Cerebellar nuclear complex (tissue), 1 donor: Measurements from ENCODE around the gene TRMT1L.
A peak's percentile ranks its signal among the peaks of the same experiment; 100 is the strongest.

Source experiments
- DNase-seq, 2 experiments: peaks; one replicate each; lab custom pipeline; 2025; lab: John Stamatoyannopoulos, UW

TRMT1L gene

DNA sequence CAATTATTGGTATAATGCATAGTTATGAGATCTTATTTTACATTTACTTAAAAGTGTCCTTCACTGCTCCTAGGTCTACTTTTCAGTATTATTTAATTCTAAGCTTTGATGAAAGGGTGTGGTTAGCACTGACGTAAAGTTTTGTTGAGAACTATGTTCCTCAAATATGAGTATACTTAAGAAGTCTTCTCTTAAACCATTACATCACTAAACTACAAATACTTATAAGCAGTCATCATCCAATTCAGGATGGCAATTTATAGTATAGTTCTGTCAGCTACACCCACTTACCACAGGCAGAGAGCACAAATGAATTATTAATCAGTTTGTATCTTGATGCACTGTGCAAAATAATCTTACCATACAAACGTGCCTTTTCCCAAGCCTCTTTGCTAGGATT, 27.0 kb downstream of the TRMT1L start:
- no peak for DNase-seq

DNA sequence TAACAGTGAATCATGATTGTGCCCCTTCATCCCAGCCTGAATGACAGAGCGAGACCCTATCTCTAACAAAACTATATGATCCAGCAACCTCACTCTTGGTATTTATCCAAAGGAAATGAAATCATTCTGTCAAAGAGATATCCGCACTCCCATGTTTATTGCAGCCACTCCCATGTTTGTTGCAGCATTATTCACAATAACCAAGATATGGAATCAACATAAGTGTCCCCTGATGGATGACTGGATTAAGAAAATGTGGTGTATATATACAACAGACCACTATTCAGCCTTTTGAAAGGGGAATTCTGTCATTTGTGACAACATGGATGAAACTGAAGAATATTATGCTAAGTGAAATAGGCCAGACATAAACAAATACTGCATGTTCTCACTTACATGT, 44.4 kb downstream of the TRMT1L start:
- no peak for DNase-seq

DNA sequence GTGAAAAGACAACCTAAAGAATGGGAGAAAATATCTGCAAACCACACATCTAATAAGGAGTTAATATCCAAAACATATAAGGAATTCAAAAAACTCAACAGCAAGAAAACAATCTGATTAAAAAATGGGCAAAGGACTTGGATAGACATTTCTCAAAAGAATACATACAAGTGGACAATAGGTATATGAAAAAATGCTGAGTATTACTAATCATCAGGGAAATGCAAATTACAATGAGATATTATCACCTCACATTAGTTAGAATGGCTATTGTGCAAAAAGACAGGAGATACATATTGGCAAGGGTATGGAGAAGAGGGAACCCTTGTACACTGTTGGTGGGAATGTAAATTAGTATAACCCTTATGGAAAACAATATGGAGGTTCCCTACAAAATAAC, 44.9 kb downstream of the TRMT1L start:
- no peak for DNase-seq

DNA sequence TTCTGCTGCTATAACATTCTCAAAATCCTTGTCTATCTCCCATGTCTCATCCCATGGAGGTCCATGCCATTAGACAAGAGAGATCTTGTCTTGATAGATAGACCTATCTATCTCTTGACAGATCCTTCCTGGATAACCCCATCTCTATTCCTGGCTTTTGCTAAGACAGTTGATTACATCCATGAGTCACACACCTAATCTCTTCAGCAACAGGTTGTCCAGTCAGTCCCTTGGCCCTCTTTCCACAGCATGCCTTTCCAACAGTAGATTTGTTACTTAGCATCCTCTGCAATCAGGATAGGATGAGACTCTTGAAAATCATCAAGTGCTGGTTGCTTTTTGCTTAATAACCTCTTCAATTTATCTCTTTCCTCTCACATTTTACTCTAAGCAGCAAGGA, 46.6 kb downstream of the TRMT1L start:
- no peak for DNase-seq

DNA sequence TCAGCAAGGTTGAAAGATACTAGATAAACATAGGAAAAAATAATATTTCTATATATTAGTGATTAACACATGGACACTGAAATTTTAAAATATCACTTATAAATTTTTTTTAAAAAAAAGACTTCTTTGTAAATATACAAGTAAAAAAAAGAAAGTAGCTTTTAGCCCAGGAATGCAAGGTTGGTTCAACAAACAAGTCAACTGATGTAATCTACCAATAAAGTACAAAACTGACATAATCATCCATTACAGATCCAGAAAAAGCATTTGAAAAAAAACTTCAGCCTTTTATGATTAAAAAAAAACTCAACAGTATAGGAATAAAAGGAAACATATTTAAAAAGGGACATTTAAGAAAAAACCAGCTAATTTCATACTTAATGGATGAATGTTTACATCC, 48.4 kb downstream of the TRMT1L start:
- no peak for DNase-seq

DNA sequence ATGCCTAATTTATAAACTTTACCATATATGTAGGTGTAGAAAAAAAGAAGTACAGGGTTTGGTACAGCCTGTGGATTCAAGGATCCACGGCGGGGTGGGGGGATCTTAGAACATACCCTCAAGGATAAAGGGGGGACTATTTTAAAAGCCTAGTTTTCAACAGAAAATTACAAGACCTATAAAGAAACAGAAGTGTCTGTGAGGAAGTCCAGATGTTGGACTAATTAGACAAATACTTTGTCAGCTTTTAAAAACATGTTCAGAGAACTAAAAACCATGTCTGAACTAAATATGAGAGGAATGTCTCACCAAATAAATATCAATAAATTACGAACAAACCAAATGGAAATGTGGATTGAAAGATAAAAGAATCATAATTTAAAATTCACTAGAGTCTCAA, 51.6 kb downstream of the TRMT1L start:
- DNase-seq, result no peak

DNA sequence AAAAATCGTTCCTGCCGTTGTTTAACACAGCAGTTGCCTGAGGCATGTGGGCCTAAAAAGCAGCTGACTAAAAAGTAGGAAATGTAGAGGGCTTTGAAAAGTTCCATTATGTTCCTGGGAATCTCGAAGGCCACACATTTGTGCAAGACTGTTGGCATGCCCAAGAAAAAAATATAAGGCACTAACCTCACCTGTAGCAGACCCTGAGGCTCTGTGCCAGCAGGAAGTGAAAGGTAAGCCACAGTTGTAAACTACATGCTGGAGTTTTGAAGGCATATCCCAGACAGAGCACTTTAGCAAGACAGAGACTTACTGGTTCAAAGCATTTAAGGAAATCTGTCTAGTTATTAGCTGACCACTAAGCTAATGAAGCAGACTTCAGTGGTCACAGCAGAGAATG, 52.7 kb downstream of the TRMT1L start:
- DNase-seq, result no peak

DNA sequence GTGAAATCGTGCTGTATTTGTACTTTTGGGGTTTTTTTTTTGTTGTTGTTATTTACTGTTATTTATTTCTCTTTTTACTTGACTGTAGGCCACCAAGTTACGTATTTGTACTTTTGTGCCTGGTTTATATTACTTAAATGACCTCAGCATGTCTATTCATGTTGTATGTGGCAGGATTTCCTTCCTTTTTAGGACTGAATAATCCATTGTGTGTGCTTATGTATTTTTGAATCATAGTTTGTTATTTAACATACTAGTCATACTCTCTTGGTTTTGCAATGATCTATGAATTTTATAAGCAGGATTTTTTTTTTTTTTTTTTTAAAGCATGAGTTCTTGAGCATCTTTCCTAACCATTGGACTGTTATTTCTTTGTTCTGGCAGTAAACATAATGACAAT, 60.2 kb downstream of the TRMT1L start:
- no peak for DNase-seq

DNA sequence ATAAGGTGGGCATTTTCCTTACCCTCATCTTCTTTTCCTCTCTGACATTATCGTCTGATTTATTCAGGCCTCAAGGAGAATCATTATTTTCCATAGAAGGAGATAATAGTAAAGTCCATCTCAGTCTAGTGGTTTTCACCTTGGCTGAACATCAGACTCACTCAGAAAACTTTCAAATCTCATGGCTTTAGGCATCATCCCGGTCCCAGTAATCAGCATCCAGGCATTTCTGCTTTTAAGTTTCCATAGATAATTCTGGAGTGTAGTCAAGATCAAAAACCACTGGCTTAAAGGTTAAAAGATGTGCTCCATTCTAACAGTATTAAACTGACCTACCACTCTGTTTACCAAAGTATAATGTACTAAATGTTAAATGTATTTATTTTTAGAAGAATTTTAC, 62.0 kb downstream of the TRMT1L start:
- DNase-seq, result no peak

DNA sequence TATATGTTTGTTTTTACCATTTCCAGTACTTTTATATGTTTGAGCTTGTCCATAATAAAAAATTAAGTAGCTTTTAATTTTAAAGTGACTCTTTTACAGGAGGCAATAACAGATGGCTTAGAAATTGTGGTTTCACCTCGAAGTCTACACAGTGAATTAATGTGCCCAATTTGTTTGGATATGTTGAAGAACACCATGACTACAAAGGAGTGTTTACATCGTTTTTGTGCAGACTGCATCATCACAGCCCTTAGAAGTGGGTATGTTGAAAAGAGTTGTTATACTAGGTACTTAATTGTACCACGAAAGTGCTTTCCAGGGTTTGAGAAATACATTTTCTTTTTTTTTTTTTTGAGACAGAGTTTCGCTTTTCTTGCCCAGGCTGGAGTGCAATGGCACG, 65.3 kb downstream of the TRMT1L start:
- DNase-seq, result no peak

DNA sequence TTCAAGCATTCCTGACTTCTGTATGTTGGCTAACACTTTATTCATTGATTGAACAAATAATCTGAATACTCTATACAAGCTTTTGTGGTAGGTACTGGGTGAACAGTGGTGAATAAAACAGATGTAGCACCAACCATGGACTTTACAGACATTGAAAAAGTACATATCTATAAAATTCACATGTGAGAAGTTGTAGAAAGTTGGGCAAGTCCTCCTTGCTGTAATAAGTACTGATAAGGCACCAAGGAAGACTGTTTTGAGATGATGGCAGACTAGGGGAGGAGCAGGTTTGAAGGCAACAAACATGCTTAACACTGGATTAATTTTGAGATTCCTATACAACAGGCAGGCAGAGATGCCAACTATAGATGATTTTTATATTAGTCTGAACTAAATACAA, 69.0 kb downstream of the TRMT1L start:
- no peak for DNase-seq

DNA sequence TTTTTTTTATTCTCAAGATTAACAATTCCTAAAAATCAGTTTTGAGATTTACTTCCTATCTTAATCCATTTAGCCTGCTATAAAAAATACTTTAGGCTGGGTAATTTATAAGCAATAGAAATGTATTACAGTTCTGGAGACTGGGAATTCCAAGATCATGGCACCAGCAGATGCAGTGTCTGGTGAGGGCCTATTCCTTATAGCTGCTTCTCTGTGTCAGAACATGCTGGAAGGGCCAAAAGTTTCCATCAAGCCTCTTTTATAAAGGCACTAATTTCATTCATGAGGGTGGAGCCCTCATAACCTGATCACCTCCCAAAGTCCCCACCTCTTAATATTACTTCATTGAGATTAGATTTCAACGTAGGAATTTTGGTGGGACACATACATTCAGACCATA, 69.7 kb downstream of the TRMT1L start:
- DNase-seq, result no peak

DNA sequence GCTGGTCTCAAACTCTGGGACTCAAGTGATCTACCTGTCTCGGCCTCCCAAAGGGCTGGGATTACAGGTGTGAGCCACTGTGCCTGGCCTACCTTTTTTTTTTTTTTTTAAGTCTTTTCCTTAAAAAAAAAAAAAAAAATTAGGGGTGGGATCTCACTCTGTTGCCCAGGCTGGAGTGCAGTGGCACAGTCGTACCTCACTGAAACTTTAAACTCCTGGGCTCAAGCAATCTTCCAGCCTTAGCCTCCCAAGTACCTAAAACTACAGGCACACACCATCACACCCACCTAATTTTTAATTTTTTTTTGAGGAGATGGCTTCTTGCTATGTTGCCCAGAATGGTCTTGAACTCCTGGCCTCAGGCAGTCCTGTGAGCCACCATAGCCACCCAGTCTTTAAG, 72.9 kb downstream of the TRMT1L start:
- DNase-seq, result no peak

DNA sequence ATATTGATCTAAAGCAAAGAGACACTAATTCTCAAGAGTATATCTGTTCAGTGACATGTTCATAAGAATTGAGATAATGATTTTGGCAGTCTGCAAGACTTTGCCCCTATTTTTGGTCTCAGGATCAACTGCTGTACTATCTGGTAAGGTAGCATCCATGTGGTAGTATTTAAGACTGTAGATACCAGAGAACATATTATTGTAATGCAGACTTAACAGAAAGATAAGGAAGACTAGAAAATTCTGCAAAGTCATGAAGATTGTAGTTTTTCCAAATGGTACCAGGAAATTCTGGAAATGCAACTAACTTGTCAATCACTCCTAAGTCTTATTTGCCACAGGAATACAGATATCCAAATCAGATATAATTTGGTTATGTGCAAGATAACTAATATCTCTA, 76.3 kb downstream of the TRMT1L start:
- no peak for DNase-seq

DNA sequence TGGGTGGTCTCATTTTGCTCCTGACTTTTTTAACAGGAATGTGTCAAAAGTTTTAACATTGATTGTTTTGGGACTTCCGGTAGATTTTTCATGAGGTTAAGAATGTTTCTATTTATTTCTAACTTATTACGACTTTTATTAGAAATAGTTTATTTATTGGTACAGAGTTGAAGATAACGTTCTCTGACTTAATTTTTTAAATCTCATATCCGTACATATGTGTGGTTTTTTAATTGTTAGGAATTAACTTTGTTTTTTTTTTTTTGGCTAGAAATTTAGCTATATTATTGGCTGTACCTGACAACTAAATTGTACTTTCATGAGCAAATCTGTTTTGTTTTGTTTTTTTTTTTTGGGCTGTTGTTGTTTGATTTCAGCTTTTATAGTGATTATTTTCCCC, 79.4 kb downstream of the TRMT1L start:
- no peak for DNase-seq

DNA sequence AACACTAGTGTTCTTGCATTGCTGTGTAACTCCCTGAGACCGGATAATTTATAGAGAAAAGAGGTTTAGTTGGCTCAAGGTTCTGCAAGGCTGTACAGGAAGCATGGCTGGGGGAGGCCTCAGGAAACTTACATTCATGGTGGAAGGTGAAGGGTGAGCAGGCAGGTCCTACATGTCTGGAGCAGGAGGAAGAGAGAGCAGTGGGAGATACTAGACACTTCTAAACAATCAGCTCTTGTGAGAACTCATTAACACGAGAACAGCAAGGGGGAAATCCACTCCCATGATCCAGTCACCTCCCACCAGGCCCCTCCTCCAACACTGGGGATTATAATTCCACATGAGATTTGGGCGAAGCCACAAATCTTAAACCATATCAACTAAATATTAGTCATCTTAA, 81.3 kb downstream of the TRMT1L start:
- DNase-seq, result no peak

DNA sequence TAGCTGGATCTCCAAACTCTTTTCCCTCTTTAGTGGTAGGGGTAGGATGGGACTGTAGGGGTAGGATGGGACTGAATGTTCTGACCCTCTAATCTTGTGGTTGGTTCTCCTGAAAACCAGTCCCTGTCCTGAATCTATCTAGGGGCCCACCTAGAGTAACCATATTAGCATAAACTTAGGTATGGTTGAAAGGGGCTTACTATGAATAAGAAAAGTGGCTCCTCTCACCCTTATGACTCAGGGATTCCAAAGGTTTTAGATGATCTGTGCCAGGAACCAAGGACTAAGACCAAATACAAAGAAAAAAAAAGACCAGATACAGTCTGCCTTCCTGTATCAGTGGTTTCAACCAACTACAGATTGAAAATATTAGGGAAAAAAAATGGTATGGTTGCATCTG, 82.4 kb downstream of the TRMT1L start:
- DNase-seq, result no peak

DNA sequence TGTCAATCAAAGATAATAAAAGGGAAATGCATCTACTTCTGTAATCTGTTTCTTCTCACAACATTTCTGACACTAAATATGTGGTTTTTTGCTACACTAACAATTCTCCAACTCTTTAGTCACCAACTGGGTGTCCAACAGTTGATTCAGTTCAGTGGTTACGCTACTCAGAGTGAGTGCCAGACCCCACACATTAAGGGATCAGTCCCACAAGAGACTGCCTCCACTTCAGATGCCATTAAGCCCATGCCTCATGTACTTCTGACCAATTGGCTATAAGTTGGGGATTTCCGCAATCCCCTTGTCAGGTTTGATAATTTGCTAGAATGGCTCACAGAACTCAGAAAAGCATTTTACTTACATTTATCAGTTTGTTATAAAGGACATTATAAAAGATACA, 83.0 kb downstream of the TRMT1L start:
- DNase-seq, result no peak

DNA sequence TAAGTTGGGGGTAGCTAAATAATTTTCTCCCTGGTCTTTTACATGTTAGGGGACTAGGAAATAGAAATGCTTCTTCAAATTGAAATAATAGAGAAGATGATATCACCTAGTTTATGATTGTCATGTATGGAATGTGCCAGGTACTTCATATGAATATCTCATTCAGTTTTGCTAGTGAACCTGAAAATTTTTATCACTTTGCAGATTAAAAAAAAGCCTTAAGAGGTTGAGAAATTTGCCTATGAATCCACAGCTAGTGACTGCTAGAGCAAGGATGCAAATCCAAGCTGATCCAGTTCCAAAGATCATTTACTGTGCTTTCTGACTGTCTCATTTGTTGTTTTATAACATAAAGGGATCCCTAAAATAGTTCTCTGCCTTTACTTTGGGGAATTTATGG, 86.7 kb downstream of the TRMT1L start:
- DNase-seq, result no peak

DNA sequence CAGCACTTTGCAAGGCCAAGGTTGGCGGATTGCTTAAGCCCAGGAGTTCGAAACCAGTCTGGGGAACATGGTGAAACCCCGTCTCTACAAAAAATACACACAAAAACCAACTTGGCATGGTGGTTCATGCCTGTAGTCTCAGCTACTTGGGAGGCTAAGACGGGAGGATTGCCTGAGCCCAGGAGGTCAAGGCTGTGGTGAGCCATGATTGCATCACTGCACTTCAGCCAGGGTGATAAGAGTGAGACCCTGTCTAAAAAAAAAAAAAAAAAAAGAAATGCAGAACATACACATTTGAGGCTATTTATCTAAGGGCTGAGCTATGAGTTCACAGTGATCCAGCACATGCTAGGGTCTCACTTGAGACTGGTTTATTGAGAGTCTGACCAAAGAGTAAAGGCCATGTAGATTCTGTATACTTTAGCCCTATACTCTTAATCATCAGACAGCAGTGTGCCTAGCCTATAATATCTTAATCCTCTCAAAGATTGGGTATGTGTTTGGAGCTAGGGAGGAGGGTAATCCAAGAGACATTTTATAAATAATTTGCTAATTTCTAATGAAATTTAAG, 87.5 kb downstream of the TRMT1L start:
- no peak for DNase-seq

DNA sequence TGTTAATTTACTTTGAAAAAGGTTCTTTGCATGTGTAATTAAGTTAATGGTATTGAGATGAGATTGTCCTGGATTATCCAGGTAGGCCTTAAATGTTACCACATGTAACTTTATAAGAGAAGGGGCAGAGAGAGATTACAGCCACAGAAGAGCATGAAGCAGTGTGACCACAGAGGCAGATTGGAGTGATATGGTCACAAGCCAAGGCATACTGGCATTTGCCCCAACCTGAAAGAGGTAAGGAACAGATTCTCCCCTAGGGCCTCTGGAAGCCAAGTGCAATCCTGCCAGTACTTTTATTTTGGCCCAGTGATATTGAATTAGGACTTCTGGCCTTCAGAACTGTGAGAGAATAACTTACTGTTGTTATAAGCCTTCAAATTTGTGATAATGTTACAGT, 88.4 kb downstream of the TRMT1L start:
- peak in 1 of 2 experiments; percentile 15 for DNase-seq
